ENCODE measurements around the gene PRCC.

- TF ChIP-seq, protein P1, sequence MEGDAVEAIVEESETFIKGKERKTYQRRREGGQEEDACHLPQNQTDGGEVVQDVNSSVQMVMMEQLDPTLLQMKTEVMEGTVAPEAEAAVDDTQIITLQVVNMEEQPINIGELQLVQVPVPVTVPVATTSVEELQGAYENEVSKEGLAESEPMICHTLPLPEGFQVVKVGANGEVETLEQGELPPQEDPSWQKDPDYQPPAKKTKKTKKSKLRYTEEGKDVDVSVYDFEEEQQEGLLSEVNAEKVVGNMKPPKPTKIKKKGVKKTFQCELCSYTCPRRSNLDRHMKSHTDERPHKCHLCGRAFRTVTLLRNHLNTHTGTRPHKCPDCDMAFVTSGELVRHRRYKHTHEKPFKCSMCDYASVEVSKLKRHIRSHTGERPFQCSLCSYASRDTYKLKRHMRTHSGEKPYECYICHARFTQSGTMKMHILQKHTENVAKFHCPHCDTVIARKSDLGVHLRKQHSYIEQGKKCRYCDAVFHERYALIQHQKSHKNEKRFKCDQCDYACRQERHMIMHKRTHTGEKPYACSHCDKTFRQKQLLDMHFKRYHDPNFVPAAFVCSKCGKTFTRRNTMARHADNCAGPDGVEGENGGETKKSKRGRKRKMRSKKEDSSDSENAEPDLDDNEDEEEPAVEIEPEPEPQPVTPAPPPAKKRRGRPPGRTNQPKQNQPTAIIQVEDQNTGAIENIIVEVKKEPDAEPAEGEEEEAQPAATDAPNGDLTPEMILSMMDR (IDR thresholded peaks at IDR 0.05; ENCODE audit: low read length): no peak
- TF ChIP-seq EZH2 (IDR thresholded peaks at IDR 0.05; ENCODE audit: borderline replicate concordance, low read length): no peak
These were observed 27.0 kb upstream of the PRCC start for GRCh38 chr1:156740237-156740740.
